H1 (cell line): ENCODE measurements around the gene VWA1. TPM values are rescaled to one million over a fixed set of nuclear protein-coding genes. Genes with fewer than 3 reads are reported as not detected.

ENCODE experiments used
- CTCF ChIA-PET: fragments of 300-600 bp; sonication (Branson Sonifier 250); formaldehyde crosslinking; loops from one replicate; lab custom pipeline; 2021; ENCODE audit not compliant: partially characterized antibody; lab: Charles Lee
- POLR2A ChIA-PET: fragments of 300-600 bp; sonication (Branson Sonifier 250); formaldehyde crosslinking; loops from one replicate; lab custom pipeline; 2021; ENCODE audit warnings: inconsistent platforms; ENCODE audit not compliant: partially characterized antibody; lab: Charles Lee
- DNase-seq, 2 experiments: peaks; one replicate each; pipeline versions ENCODE4 v3.0.0 to v3.0.0-alpha.2; 2010 to 2022; ENCODE audit warnings: low spot score in 2 of 2, low read depth in 1 of 2, mixed read lengths in 1 of 2
- FAIRE-seq: peaks from 2 replicates; lab custom pipeline; 2011; peaks lifted over from hg19 to GRCh38; lab: Jason Lieb, UNC
- H2AFZ ChIP-seq: 2 replicates; pipeline ENCODE4 v1.8.1; 2012; ENCODE audit warnings: low read length, inconsistent platforms
- H2AK5ac ChIP-seq: 2 replicates; pipeline ENCODE4 v1.6.1; 2013; ENCODE audit warnings: low read depth, low read length
- H2BK120ac ChIP-seq: replicated peaks from 2 replicates; pipeline ENCODE3; 2013; ENCODE audit warnings: low read depth, low read length, inconsistent platforms
- H2BK12ac ChIP-seq: 2 replicates; pipeline ENCODE4 v1.6.1; 2013; ENCODE audit warnings: low read depth, low read length
- H2BK15ac ChIP-seq: 2 replicates; pipeline ENCODE4 v1.6.1; 2013; ENCODE audit warnings: low read length
- H2BK20ac ChIP-seq: 2 replicates; pipeline ENCODE4 v1.6.1; 2013; ENCODE audit warnings: low read length
- H2BK5ac ChIP-seq: 2 replicates; pipeline ENCODE4 v1.6.1; 2013; ENCODE audit warnings: low read depth, low read length
- H3K14ac ChIP-seq: 2 replicates; pipeline ENCODE4 v1.6.1; 2013; ENCODE audit warnings: inconsistent platforms; ENCODE audit not compliant: insufficient read length
- H3K18ac ChIP-seq: 2 replicates; pipeline ENCODE4 v1.6.1; 2013; ENCODE audit warnings: low read length; ENCODE audit errors: extremely low read depth
- H3K23ac ChIP-seq: 2 replicates; pipeline ENCODE4 v1.6.1; 2013; ENCODE audit warnings: inconsistent platforms; ENCODE audit not compliant: insufficient read length
- H3K23me2 ChIP-seq: 2 replicates; pipeline ENCODE4 v1.6.1; 2013; ENCODE audit warnings: low read depth, low read length
- H3K27ac ChIP-seq: 2 replicates; pipeline ENCODE4 v1.6.1; 2011; ENCODE audit warnings: low read depth, low read length, inconsistent platforms
- H3K27me3 ChIP-seq, 4 experiments: replicated peaks in 1 of 4; 1 replicate in 1 of 4; 2 replicates in 3 of 4; pipeline versions ENCODE4 v1.6.1 to v1.8.1; 2011 to 2013; ENCODE audit warnings: low read length in 3 of 4, mild to moderate bottlenecking in 3 of 4, inconsistent platforms in 2 of 4, mixed read lengths in 2 of 4, moderate library complexity in 1 of 4; ENCODE audit not compliant: control insufficient read depth in 3 of 4, insufficient read depth in 3 of 4; ENCODE audit errors: extremely low read depth in 1 of 4
- H3K36me3 ChIP-seq, 4 experiments: 2 replicates each; pipeline versions ENCODE4 v1.6.1 to v1.8.1; 2011 to 2013; ENCODE audit warnings: mild to moderate bottlenecking in 4 of 4, low read length in 3 of 4, moderate library complexity in 2 of 4, control low read depth in 1 of 4, inconsistent platforms in 1 of 4; ENCODE audit not compliant: insufficient read depth in 4 of 4, control insufficient read depth in 2 of 4
- H3K4ac ChIP-seq: replicated peaks from 2 replicates; pipeline ENCODE3; 2013; ENCODE audit warnings: low read length, low read depth, mixed read lengths, inconsistent platforms; ENCODE audit not compliant: insufficient read length
- H3K4me1 ChIP-seq, 4 experiments: replicated peaks in 1 of 4; 1 replicate in 1 of 4; 2 replicates in 3 of 4; pipeline versions ENCODE4 v1.6.1 to v1.8.1; 2011 to 2013; ENCODE audit warnings: low read length in 3 of 4, inconsistent platforms in 2 of 4, mixed read lengths in 1 of 4; ENCODE audit not compliant: insufficient read depth in 4 of 4, control insufficient read depth in 3 of 4
- H3K4me2 ChIP-seq, 2 experiments: 2 replicates each; pipeline versions ENCODE4 v1.6.1 to v1.8.1; 2011 to 2013; ENCODE audit warnings: low read depth in 2 of 2, low read length in 2 of 2, control low read depth in 1 of 2, inconsistent platforms in 1 of 2, mild to moderate bottlenecking in 1 of 2; ENCODE audit not compliant: insufficient read depth in 1 of 2
- H3K4me3 ChIP-seq, 4 experiments: fragments of 200-600, 300-600 bp in 1 of 4; sonication (generic), shearing (Covaris generic), sonication (Bioruptor Twin) in 1 of 4; 2 replicates each; pipeline versions ENCODE4 v1.5.1 to v1.8.1; 2011 to 2016; ENCODE audit warnings: low read length in 4 of 4, low read depth in 3 of 4, control low read depth in 2 of 4, inconsistent platforms in 2 of 4, mild to moderate bottlenecking in 2 of 4, mixed read lengths in 1 of 4, moderate library complexity in 1 of 4; ENCODE audit not compliant: insufficient read depth in 2 of 4; ENCODE audit errors: extremely low read depth in 1 of 4
- H3K56ac ChIP-seq: replicated peaks from 2 replicates; pipeline ENCODE3; 2013; ENCODE audit warnings: low read depth, mild to moderate bottlenecking, mixed read lengths, low read length, inconsistent platforms; ENCODE audit not compliant: insufficient read length
- H3K79me1 ChIP-seq: 2 replicates; pipeline ENCODE4 v1.6.1; 2013; ENCODE audit warnings: low read depth, low read length, control low read depth
- H3K79me2 ChIP-seq, 2 experiments: 2 replicates each; pipeline versions ENCODE4 v1.6.1 to v1.8.1; 2012 to 2013; ENCODE audit warnings: low read length in 2 of 2, mild to moderate bottlenecking in 2 of 2, inconsistent platforms in 1 of 2; ENCODE audit not compliant: insufficient read depth in 2 of 2, control insufficient read depth in 1 of 2
- H3K9ac ChIP-seq, 4 experiments: replicated peaks in 1 of 4; 1 replicate in 1 of 4; 2 replicates in 3 of 4; pipeline versions ENCODE4 v1.6.1 to v1.8.1; 2011 to 2013; ENCODE audit warnings: low read depth in 3 of 4, low read length in 3 of 4, control low read depth in 2 of 4, mild to moderate bottlenecking in 2 of 4, moderate library complexity in 2 of 4, inconsistent platforms in 1 of 4; ENCODE audit errors: extremely low read depth in 1 of 4
- H3K9me3 ChIP-seq, 2 experiments: 2 replicates each; pipeline versions ENCODE4 v1.6.1 to v1.8.1; 2012 to 2013; ENCODE audit warnings: mild to moderate bottlenecking in 2 of 2, moderate library complexity in 2 of 2, control low read depth in 1 of 2, inconsistent platforms in 1 of 2, low read depth in 1 of 2, low read length in 1 of 2, mixed read lengths in 1 of 2; ENCODE audit not compliant: insufficient read depth in 2 of 2
- H4K20me1 ChIP-seq, 2 experiments: replicated peaks in 1 of 2; 2 replicates each; pipeline versions ENCODE3 to v1.8.1; 2011 to 2013; ENCODE audit warnings: inconsistent platforms in 2 of 2, low read length in 2 of 2, mild to moderate bottlenecking in 1 of 2; ENCODE audit not compliant: insufficient read depth in 2 of 2, control insufficient read depth in 1 of 2
- H4K5ac ChIP-seq: 2 replicates; pipeline ENCODE4 v1.6.1; 2013; ENCODE audit warnings: low read length, low read depth, mixed read lengths, inconsistent platforms; ENCODE audit not compliant: insufficient read length
- H4K8ac ChIP-seq: 2 replicates; pipeline ENCODE4 v1.8.0; 2013; ENCODE audit warnings: mild to moderate bottlenecking, moderate library complexity, low read length, inconsistent platforms; ENCODE audit not compliant: insufficient read depth; ENCODE audit errors: extremely low read depth
- H4K91ac ChIP-seq: replicated peaks from 2 replicates; pipeline ENCODE3; 2013; ENCODE audit warnings: low read length, mixed read lengths, inconsistent platforms; ENCODE audit not compliant: insufficient read length
- POLR2AphosphoS5 ChIP-seq: IDR thresholded peaks from 2 replicates; pipeline ENCODE4 v1.6.1; 2011; ENCODE audit warnings: low read depth, low read length
- POU5F1 ChIP-seq: IDR thresholded peaks from 2 replicates; pipeline ENCODE4 v1.6.1; 2011; ENCODE audit warnings: low read depth, mild to moderate bottlenecking, low read length, moderate library complexity
- TAF1 ChIP-seq: IDR thresholded peaks from 2 replicates; pipeline ENCODE4 v1.6.1; 2011; ENCODE audit warnings: mild to moderate bottlenecking, low read depth, low read length
- TAF7 ChIP-seq: optimal IDR thresholded peaks from 2 replicates; pipeline ENCODE3; 2011; ENCODE audit warnings: low read depth, mild to moderate bottlenecking, inconsistent platforms, low read length, moderate library complexity, borderline replicate concordance
- WGBS, 2 experiments: shearing (Covaris generic) in 1 of 2; methylation state at CpG; one replicate each; pipeline versions ENCODE4 v1.1.6 to v1.1.7; 2013 to 2015; ENCODE audit warnings: low lambda C conversion rate in 2 of 2, mixed read lengths in 2 of 2, inconsistent platforms in 1 of 2, low coverage in 1 of 2, missing lambda C conversion rate in 1 of 2; ENCODE audit not compliant: insufficient replicate concordance in 2 of 2, insufficient coverage in 1 of 2, insufficient read length in 1 of 2; ENCODE audit errors: extremely low coverage in 1 of 2, missing lambda C conversion rate in 1 of 2; 5-methylcytosine and 5-hydroxymethylcytosine counted together
- polyA plus RNA-seq, 7 experiments: library from polyadenylated mRNA; depleted of rRNA in 3 of 7; stranded (reverse) in 5 of 7; unstranded in 2 of 7; fragments of >200 nt in 5 of 7; fragments of 200-250 nt in 2 of 7; gene quantifications; 1 replicate in 5 of 7; 2 replicates in 1 of 7; 4 replicates in 1 of 7; pipeline versions ENCODE4 v1.2.1 to v1.2.3, GENCODE V29; 2011 to 2013; ENCODE audit warnings: missing spikeins in 2 of 7, mixed read lengths in 2 of 7
- total RNA-seq: library from RNA; stranded (reverse); fragmentation: NEBNext Ultra II Directional; extraction: Animal tissue kit (Norgen Biotek cat#: 25700); gene quantifications from 2 replicates; pipeline ENCODE4 v1.2.1, GENCODE V29; 2021

The VWA1 gene
- total and polyA plus RNA-seq, 2 of the 8 experiments (the other 6 are each of a cell fraction or from before 2014, with no cell fraction given): 16.0 to 36.6 TPM

DNA sequence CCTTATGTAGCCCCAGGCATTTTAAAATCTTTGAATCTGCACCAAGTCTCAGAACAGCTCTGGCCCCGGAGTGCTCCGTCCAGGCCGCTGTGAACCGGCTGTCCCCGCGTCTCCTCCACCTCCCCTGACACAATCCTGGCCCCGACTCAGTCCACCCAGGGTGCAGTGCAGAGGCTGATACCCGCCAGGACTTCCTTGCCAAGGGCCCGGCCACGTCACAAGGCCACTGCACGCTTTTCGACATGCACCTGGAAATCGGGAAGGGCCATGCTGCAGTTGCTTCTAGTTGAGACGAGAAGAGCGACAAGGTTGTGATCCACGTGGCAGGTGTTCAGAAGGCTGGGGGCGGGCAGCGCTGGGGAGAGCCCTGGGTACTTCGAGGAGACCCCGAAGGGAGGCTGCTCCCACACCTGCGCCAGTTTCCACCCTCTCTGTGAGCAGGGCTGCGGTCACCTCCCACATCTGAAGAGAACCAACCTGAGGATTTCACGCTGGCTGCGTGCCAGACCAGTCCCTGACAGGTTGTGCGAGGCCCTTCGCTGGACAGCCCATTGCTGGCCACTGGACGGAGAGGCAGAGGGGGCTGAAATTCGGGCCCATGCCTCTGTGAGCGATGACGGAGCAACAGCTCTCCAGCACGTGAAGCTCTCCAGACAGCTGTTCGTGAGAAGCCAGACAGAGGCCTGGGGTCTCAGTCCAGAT is 6.7 kb downstream of the VWA1 start:
- ChIA-PET POLR2A (interaction anchor here (1.0 to 22.9 kb wide), 8 partner anchors 9 to 67 kb away, joined by 3 to 515 read pairs (median 4); partner anchors contain the start of genes AURKAIP1, CCNL2 and MRPL20), CTCF (interaction anchor here (0.7 to 4.3 kb wide), 15 partner anchors 9 to 129 kb away, joined by 3 to 36 read pairs (median 5); partner anchors contain the start of genes CCNL2 and MRPL20)
- no peak for FAIRE-seq
- Histone ChIP-seq H3K9ac (no peak overlapping the region), H2BK20ac (no peak overlapping the region), H3K18ac (no peak overlapping the region), H4K5ac (no peak overlapping the region), H3K36me3 (peaks cover 0 to 7% (median 0%) of the 10 kb centered on the region in 4 experiments; a peak in 1 of 8 replicates), H3K4ac (no peak overlapping the region), H2BK15ac (no peak overlapping the region), H2BK5ac (no peak overlapping the region), H2BK12ac (no peak overlapping the region), H3K27ac (no peak overlapping the region), H4K91ac (no peak overlapping the region), H2AK5ac (no peak overlapping the region), H3K4me3 (no peak overlapping the region), H3K56ac (no peak overlapping the region), H3K79me1 (no peaks in the 10 kb centered on the region), H4K20me1 (peaks cover 0 to 2% of the 10 kb centered on the region in 2 experiments), H3K4me1 (peaks cover 0 to 2% (median 0%) of the 10 kb centered on the region in 4 experiments; a peak in 1 of 7 replicates), H3K4me2 (no peak overlapping the region), H3K27me3 (no peaks in the 10 kb centered on the region), H2BK120ac (no peak overlapping the region), H4K8ac (peak overlapping the region; percentile 74), H3K23ac (no peak overlapping the region), H3K79me2 (no peaks in the 10 kb centered on the region; a peak in 1 of 4 replicates), H3K23me2 (no peaks in the 10 kb centered on the region), H3K14ac (no peak overlapping the region), H3K9me3 (no peaks in the 10 kb centered on the region), H2AFZ (no peak overlapping the region)
- no peak for DNase-seq
- WGBS, 2 experiments: 95% methylated on average over 32 of the region's 32 CpGs; no CpG with 5 or more reads in 1 of the 2 experiments
- TF ChIP-seq POU5F1 (no peak), POLR2AphosphoS5 (no peak), TAF7 (no peak), TAF1 (no peak)
